Left ventricle myocardium inferior (tissue), 1 donor: ENCODE measurements around the gene FABP1. TPM values are rescaled to one million over a fixed set of nuclear protein-coding genes. Genes with fewer than 3 reads are reported as not detected.
A peak's percentile ranks its signal among the peaks of the same experiment; 100 is the strongest.

Source experiments
- DNase-seq: peaks from one replicate; pipeline ENCODE4 v3.0.0-alpha.2; 2020
- H3K27ac ChIP-seq: fragments of 200-600 bp; replicated peaks from 2 replicates; pipeline ENCODE4 v1.8.0; 2021
- H3K27me3 ChIP-seq: fragments of 200-600 bp; 2 replicates; pipeline ENCODE4 v1.8.0; 2021; ENCODE audit warnings: low read depth
- H3K36me3 ChIP-seq: fragments of 200-600 bp; 2 replicates; pipeline ENCODE4 v1.8.0; 2021
- H3K4me1 ChIP-seq: fragments of 200-600 bp; 2 replicates; pipeline ENCODE4 v1.8.0; 2021
- H3K4me3 ChIP-seq: fragments of 200-600 bp; 2 replicates; pipeline ENCODE4 v1.8.0; 2021; ENCODE audit warnings: mild to moderate bottlenecking, moderate library complexity
- H3K9me3 ChIP-seq: fragments of 200-600 bp; replicated peaks from 2 replicates; pipeline ENCODE4 v1.8.0; 2021
- CTCF ChIP-seq: fragments of 200-600 bp; IDR thresholded peaks from 2 replicates; pipeline ENCODE4 v1.8.0; 2021; ENCODE audit warnings: antibody characterized with exemption, mild to moderate bottlenecking, borderline replicate concordance
- intact Hi-C: fragments of 100-400 bp; cut with micrococcal nuclease; formaldehyde crosslinking; loops from one replicate; pipeline ENCODE4 v1.11.0; 2022
- total RNA-seq: library from RNA; stranded (reverse); fragmentation: NEBNext Ultra II Directional; extraction: Animal tissue kit (Norgen Biotek cat#: 25700); gene quantifications from one replicate; pipeline ENCODE4 v1.2.1, GENCODE V29; 2021
- donor health status: DM: no; HTN: yes; CAD: no; lungs with severe emphysema.

FABP1 gene
- total RNA-seq, 1 donor from 2014 or later, result not detected

GRCh38 chr2:88100489-88100858 is 27.4 kb downstream of the FABP1 start:
- H3K27ac ChIP-seq, result peak overlapping the region; percentile 45
- peaks cover 35% of the 10 kb centered on the region for H3K36me3 ChIP-seq
- no peak for DNase-seq
- peaks cover 49% of the 10 kb centered on the region for H3K4me1 ChIP-seq
- intact Hi-C loops, result no loop called here
- H3K27me3 ChIP-seq, result no peaks in the 10 kb centered on the region
- no peak overlapping the region for H3K4me3 ChIP-seq
- no peaks in the 10 kb centered on the region for H3K9me3 ChIP-seq
- TF ChIP-seq CTCF, result no peak

DNA sequence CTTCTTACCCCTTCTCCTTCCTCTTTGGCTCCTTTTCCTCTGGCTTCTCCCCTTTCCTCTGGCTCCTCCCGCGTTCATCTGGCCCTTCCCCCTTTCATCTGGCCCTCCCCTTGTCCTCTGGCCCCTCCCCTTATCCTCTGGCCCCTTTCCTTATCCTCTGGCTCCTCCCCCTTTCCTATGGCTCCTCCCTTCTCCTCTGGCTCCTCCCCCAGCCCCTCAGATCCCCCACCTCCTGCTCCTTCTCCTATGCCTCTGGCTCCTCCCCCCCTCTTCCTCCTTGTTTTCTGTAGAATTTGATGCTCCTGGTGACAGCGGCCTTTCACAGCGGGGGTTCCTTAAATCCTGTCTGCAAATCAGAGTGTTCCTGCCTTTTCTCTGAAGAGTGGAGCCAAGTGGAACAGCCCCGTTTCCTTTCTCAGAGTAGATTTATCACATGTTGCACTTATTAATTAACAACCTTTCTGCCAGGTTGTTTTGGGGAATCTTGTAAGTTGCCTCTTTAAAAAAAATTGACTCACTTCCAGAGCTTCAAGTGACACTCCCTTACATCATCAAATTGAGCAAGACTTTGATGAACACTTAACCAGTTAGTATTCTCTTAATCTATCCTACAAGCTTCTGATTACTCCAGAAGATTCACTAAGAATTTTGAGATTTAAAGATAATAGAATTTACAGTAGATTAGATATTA is 27.9 kb downstream of the FABP1 start:
- no peak overlapping the region for H3K4me3 ChIP-seq
- no peak for DNase-seq
- H3K27ac ChIP-seq, result peak overlapping the region; percentile 51
- intact Hi-C loops, result no loop called here
- H3K36me3 ChIP-seq, result peaks cover 37% of the 10 kb centered on the region
- H3K4me1 ChIP-seq, result peaks cover 50% of the 10 kb centered on the region
- no peaks in the 10 kb centered on the region for H3K27me3 ChIP-seq
- no peaks in the 10 kb centered on the region for H3K9me3 ChIP-seq
- TF ChIP-seq CTCF, result no peak

DNA sequence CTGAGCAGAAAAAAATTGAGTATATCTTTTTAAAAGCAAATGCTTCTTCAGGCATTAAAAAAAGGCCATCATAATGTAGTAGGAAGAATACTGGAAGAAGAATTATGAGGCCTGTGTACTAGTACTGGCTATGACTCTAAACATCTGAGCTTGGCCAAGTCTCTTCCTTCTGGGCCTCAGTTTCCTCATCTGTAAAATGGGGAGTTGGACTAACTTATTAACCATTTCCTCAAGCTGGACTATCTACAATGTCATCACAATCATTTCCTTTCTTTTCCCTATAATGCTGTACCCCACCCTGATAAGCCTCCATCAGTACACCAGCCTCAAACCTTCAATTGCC is 29.3 kb downstream of the FABP1 start:
- H3K27ac ChIP-seq, result peak overlapping the region; percentile 51
- no peak for TF ChIP-seq CTCF
- H3K4me1 ChIP-seq, result peaks cover 55% of the 10 kb centered on the region
- intact Hi-C loops, result no loop called here
- no peak for DNase-seq
- no peak overlapping the region for H3K4me3 ChIP-seq
- no peaks in the 10 kb centered on the region for H3K9me3 ChIP-seq
- no peaks in the 10 kb centered on the region for H3K27me3 ChIP-seq
- peaks cover 27% of the 10 kb centered on the region for H3K36me3 ChIP-seq

DNA sequence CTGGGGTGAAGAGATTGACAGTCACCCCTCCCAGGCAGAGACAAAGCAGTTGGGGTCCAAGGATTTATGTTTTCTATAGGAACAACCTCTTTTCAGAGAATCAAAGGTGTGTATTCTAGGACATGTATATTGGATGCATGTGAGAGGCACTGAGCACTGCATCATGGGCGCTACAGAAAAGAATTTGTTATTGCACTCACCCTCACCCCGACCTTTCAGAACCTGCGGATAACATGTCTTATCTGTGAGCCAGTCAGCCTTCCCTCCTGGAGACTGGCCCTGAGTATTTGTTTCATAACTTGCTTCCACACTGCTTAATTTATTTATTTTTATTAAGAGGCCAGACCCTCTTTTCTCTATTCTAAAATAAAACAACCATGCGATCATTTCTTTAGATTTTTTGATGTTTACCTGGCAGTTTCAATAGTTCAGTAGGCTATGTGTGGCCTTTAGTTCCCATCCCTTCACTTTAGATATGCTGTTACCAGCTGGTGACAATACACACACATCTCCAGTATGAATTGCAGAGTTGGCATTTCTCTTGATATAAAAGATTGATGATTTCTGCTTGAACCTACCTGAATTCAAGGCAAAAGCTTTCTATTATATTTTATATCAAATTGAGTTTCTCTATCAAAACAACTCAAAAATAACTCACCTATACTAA is 29.8 kb downstream of the FABP1 start:
- Histone ChIP-seq H3K9me3 (no peaks in the 10 kb centered on the region), H3K27ac (peak overlapping the region; percentile 51), H3K4me3 (no peak overlapping the region), H3K27me3 (no peaks in the 10 kb centered on the region), H3K36me3 (peaks cover 25% of the 10 kb centered on the region), H3K4me1 (peaks cover 55% of the 10 kb centered on the region)
- intact Hi-C loops, result no loop called here
- TF ChIP-seq CTCF, result no peak
- DNase-seq, result no peak

GRCh38 chr2:88097192-88097591 is 30.7 kb downstream of the FABP1 start:
- peak overlapping the region; percentile 51 for H3K27ac ChIP-seq
- H3K27me3 ChIP-seq, result no peaks in the 10 kb centered on the region
- H3K4me1 ChIP-seq, result peaks cover 57% of the 10 kb centered on the region
- DNase-seq, result no peak
- peaks cover 28% of the 10 kb centered on the region for H3K36me3 ChIP-seq
- H3K9me3 ChIP-seq, result no peaks in the 10 kb centered on the region
- intact Hi-C loops, result no loop called here
- TF ChIP-seq CTCF, result no peak
- no peak overlapping the region for H3K4me3 ChIP-seq
